HG02884 (cell line): ENCODE results near the gene RABGGTA.

Experiments used
- ATAC-seq: cut with Tn5 transposase; IDR thresholded peaks from one replicate; pipeline ENCODE4 v1.9.1; 2021; ENCODE audit warnings: mild to moderate bottlenecking, moderate library complexity; ENCODE audit not compliant: unreplicated experiment

RABGGTA gene, protein sequence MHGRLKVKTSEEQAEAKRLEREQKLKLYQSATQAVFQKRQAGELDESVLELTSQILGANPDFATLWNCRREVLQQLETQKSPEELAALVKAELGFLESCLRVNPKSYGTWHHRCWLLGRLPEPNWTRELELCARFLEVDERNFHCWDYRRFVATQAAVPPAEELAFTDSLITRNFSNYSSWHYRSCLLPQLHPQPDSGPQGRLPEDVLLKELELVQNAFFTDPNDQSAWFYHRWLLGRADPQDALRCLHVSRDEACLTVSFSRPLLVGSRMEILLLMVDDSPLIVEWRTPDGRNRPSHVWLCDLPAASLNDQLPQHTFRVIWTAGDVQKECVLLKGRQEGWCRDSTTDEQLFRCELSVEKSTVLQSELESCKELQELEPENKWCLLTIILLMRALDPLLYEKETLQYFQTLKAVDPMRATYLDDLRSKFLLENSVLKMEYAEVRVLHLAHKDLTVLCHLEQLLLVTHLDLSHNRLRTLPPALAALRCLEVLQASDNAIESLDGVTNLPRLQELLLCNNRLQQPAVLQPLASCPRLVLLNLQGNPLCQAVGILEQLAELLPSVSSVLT

DNA sequence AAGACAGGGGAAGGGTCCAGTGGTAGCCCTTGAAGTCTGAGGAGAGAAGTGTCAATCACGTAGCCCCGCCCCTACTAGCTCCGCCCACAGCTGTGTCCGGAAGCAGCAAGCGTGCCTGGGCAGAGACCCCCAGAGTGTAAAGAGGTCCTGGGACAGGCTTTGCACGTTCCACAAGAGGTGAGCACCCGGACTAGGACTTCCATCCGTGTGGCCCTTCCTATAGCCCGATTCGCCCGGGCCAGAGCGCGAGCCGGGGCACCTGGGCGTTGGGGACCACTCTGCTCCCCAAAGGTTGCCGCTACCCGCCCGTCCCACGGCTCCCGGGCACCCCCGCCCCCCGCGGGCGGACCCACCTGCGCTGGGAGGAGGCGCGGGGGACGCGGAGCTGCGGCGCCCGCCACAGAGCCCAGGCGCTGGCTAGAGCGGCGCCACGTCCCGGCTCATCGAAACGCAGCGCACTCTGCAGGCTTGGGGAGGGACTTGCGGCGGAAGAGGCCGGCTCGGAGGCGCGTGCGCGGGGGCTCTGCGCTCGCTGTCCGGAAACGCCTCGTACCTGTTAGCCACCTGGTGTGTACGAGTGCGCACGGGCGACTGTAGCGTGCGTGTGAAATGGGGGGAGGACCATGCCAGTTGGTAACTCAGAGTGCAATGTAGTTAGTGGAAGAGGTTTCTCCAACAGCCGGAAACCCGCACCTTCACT is at the start of gene RABGGTA:
RABGGTA (minus strand) TSS at position 464 of the 700 bp plus-strand sequence. CDS start 482 bp downstream, outside the sequence.
- ATAC-seq = peak; percentile 86

DNA sequence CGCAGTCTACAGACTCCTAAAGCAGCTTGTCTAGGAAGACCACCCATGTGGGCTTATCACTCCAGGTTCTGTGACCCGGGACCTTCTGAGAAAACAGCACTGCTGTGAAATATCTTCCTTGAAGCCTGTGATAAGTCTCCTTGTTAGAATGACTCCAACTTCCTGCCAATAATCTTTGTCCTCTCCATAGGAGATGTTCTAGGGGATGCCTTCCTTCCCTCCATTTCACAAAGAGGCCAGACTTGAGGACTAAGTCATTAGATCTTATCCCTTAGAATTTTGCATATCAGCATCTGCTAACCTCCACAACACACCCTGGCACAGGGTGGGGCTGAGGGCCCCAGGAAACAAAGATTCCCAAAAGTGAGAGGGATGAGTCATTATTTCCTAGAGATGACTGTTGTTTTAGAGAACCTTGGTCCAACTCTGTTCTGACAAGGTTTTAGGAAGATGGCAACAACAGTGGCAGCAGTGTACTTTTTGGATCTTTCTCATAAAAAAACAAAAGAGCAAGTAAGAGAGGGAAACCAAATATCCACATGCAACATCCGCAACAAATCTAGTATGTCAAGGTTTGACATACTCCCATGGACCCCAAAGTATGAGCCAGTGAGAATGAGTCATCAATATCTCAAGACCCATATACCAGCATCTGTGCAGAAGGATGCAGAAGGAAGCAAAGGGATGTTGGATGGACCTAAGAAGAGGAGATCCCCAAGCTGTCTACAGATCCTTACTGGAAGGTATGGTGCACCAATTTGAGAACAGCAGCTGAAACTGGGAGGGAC is 45.9 kb upstream of the RABGGTA start:
- no peak for ATAC-seq

DNA sequence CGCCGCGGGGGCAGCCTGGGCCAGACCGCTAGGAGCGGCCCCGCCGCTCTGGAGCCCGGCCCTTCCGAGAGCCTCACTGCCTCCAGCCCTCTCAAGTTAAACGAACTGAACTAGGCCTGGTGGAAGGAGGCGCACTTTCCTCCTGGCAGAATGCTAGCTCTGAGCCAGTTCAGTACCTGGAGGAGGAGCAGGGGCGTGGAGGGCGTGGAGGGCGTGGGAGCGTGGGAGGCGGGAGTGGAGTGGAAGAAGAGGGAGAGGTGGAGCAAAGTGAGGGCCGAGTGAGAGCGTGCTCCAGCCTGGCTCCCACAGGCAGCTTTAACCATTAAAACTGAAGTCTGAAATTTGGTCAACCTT is 45.2 kb upstream of the RABGGTA start:
- no peak for ATAC-seq

DNA sequence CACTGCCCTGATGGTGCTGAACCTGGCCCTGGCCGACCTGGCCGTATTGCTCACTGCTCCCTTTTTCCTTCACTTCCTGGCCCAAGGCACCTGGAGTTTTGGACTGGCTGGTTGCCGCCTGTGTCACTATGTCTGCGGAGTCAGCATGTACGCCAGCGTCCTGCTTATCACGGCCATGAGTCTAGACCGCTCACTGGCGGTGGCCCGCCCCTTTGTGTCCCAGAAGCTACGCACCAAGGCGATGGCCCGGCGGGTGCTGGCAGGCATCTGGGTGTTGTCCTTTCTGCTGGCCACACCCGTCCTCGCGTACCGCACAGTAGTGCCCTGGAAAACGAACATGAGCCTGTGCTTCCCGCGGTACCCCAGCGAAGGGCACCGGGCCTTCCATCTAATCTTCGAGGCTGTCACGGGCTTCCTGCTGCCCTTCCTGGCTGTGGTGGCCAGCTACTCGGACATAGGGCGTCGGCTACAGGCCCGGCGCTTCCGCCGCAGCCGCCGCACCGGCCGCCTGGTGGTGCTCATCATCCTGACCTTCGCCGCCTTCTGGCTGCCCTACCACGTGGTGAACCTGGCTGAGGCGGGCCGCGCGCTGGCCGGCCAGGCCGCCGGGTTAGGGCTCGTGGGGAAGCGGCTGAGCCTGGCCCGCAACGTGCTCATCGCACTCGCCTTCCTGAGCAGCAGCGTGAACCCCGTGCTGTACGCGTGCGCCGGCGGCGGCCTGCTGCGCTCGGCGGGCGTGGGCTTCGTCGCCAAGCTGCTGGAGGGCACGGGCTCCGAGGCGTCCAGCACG is 44.6 kb upstream of the RABGGTA start:
- ATAC-seq = no peak

DNA sequence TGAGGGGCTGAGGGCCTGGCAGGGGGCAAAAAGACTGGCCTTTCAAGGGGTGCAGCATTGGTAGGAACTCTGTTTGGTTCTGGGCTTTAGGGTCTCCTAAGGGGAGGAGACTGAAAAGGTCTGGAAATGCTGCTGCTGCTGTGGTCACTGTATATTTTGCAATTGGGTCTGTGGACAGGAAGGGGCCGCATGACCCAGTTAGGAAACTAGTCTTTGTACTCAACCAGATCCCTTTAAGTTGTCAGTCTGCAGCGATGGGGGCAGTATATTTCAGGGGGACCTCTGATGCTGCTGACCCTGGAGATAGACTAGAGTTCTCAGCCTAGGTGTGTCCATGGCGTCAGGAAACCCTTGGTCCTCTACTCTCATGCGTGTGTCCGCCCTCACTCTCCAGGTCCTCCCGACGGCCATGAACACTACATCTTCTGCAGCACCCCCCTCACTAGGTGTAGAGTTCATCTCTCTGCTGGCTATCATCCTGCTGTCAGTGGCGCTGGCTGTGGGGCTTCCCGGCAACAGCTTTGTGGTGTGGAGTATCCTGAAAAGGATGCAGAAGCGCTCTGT is 43.9 kb upstream of the RABGGTA start:
- no peak for ATAC-seq

DNA sequence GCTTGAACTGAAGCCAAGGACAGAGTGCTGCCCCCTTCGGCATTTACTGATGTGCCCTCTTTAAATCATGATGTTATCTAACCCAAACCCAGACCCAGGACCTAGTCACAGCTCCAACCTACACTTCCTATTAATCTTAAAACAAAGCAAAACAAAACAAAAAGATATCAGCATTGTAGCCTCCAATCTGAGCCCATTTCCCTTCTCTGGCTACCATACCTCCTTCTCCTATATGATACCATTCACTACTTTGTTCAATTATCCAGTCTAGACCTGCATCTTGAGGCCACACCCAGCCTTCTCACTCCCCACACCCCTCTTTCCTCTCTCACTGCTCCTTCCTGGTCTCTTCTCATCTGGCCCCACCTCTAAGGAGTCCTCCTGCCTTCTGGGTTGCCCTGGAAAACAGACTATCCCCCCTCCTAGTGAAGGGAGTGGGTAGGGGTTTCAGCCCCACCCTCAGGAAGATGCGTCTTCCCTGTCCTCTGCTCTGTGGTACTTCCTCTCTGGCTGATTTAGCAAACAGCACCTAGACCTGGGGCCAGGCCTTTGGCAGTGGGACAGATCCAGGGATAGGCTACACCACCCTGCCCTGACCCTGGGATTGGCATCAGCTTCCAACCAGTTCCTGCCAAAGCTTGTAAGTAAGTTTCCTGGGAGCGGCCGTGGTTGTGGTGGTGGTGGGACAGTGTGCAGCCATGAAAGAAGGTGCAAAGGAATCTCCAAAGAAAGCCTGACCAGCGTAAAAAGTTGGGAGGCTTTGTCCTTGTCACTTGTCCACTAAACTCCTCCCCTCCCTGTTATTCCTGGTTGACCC is 43.2 kb upstream of the RABGGTA start:
- ATAC-seq = no peak

DNA sequence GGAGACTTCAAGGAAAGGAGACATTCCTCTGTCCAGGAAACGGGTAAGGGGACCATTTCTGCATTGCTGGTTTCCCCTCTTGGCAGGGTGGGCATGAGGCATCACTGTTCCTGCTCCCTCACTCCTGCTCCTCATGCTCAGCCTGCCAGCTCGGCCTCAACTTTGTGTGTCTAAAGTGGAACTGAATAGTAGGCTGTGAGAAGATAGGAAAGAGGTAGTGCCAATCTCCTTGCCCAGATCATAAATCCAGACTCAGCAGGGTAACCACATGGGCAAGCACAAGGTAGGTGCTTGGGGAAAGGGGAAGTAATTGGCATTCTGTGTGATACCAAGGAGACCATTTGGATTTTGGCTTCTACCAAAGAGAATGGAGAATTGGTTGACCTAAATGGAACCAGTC is 42.5 kb upstream of the RABGGTA start:
- no peak for ATAC-seq

DNA sequence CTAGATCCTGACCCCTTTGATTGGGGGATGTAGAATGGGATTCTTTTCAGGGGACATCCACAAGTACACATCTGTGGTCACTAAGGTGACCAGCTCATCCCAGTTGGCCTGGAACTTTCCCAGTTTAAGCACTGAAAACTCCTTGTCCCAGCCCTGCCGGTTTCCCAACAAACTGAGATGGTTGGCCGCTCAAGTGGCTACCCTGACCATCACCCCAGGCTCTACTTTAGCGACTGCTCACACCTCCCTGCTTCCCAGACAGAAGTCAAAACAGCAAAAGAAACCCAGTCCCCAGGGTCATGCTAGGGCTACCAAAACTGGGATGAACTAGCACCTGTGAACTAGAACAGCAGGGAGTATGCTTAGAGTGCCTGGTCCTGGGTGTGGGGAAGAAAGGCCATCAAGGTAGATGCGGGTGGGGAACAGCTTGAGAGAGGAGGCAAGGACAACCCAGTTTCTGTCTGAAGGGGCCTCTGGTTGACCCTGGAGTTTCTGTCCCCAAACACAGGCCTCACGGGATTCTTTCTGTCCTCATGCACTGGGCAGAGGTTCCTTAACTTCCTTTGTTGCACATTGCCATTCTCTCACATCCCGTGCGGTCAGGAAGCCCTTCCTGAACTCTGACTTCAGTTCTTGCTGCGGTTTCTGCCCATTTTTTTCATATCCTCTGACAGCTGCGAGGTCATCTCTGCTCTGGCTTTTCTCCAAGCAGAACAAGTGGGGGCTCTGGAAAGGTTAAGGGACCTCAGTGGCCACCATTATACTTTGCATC is 41.5 kb upstream of the RABGGTA start:
- ATAC-seq = no peak

DNA sequence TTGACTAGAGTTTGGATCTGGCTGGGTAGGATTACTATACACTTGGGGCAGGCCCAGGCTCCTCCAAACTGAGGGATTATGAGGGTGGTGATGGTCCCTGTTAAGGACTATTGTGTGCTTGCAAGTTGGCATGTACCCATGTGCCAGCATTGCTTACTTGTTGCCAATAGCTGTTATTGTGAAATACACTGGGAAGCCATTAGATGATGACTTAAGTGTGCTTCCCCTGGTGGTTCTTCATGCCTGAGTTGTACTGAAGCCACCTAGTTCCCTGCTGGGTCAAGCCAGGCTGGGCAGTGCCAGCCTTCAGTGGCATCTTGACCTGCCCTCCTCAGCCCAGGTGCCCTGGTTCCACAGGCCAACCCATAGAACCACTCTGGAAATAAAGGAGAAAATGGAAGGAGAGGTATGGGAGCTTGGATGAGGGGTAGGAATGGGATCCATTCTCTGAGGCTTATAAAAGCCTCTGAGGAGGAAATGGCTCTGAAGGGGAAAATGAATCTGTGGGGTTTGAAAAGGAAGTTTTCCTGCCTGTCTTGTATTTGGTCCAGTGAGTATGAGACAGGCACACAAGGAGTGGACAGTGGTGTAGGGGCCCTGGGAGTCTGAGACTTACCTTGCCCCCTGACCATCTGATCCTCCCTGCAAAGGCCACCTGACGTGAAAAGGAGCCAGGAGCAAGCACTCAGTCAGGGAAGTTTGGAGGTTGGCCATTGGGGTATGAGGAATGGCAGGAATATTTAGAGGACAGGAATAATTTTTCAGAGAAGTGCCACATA is 40.6 kb upstream of the RABGGTA start:
- no peak for ATAC-seq

DNA sequence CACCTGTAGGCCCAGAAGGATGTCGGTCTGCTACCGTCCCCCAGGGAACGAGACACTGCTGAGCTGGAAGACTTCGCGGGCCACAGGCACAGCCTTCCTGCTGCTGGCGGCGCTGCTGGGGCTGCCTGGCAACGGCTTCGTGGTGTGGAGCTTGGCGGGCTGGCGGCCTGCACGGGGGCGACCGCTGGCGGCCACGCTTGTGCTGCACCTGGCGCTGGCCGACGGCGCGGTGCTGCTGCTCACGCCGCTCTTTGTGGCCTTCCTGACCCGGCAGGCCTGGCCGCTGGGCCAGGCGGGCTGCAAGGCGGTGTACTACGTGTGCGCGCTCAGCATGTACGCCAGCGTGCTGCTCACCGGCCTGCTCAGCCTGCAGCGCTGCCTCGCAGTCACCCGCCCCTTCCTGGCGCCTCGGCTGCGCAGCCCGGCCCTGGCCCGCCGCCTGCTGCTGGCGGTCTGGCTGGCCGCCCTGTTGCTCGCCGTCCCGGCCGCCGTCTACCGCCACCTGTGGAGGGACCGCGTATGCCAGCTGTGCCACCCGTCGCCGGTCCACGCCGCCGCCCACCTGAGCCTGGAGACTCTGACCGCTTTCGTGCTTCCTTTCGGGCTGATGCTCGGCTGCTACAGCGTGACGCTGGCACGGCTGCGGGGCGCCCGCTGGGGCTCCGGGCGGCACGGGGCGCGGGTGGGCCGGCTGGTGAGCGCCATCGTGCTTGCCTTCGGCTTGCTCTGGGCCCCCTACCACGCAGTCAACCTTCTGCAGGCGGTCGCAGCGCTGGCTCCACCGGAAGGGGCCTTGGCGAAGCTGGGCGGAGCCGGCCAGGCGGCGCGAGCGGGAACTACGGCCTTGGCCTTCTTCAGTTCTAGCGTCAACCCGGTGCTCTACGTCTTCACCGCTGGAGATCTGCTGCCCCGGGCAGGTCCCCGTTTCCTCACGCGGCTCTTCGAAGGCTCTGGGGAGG is 39.5 kb upstream of the RABGGTA start, which contains the start of gene LTB4R:
LTB4R (plus strand) TSS at position 857 of the 959 bp plus-strand sequence. CDS start 4,150 bp downstream, outside the sequence.
- ATAC-seq = peak; percentile 60

DNA sequence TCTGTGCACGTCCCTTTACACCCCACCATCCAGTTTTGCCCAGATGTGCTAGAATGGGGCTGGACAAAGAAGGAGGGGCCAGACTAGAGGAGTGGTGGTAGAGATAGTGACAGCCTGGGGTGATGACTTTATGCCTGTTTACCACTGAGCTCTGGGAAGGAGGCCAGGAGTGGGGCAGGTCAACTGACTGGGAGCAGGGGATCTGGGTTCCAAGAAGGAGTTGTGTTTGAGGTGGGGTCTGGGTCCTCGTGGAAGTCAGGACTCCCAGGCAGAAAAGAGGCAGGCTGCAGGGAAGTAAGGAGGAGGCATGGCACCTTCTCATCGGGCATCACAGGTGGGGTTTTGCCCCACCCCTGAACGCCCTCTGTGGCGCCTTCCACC is 38.9 kb upstream of the RABGGTA start:
- ATAC-seq = no peak

DNA sequence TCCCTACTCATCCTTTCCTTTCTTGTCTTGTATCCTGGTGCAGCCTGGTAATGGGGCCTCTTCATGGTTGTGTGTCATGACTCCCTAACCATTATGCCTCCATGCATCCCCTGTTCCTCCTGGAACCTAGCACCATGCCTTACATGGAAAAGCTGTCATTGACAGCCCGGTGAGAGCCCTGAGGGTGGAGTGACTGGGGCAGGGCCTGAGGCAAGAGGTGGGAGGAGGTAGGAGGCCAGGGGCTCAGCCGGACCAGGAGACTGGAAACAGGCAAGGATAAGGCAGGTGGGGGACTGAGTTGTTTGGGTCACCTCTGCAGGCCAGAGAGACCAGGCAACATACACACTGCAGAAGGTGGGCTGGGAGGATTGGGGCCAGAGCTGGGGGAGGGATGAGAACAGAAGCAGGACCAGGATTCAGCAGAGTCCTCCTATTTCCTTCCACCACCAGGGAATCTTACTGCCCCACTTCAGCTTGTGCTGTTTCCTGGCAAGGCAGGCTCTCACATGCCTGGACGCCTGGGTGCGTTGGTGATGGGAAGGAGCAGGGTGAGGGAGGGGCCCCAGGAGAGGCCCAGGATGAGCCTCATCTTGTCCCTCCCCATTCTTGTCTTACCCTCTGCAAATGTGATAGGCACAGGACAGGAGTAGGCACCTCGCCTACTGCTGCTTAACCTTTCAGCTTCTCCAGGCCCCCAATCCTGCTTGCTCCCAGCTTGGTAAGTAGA is 38.3 kb upstream of the RABGGTA start, which contains the start of gene LTB4R2:
LTB4R2 (plus strand) TSS at position 603 of the 727 bp plus-strand sequence. CDS start 525 bp downstream, outside the sequence.
- ATAC-seq = no peak

DNA sequence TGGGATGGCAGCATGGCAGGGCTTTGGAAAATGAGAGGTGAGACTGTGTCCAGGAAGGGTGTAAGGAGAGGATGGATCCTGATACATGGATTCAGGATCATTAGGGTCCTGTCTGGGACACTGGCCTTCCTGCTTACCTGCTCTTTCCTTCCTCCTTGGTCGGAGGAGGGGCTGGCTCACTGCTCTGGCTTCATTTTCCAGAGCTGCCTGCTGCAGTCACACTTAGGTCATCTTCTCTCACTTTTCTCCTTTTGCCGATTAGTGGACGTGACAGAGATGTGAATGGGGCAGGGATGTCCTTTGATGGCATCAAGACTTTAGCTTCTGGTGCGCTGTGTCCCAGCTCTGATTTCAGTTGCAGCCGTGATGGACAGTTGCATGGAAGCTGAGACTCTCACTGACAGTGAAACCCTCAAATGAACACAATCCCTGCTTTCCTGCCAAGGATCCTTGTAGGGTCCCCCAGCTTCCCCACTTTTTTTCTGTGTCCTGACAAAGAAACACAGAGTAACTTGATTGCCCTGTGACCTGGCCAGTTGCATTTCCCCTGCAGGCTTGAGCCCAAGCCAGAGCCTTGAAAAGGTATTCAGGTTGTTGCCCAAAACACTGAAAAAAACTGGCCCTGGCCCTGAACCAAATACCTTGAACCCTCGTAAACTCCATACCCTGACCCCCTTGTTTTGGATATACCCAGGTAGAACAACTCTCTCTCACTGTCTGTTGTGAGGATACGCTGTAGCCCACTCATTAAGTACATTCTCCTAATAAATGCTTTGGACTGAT is 37.1 kb upstream of the RABGGTA start:
- ATAC-seq = no peak

DNA sequence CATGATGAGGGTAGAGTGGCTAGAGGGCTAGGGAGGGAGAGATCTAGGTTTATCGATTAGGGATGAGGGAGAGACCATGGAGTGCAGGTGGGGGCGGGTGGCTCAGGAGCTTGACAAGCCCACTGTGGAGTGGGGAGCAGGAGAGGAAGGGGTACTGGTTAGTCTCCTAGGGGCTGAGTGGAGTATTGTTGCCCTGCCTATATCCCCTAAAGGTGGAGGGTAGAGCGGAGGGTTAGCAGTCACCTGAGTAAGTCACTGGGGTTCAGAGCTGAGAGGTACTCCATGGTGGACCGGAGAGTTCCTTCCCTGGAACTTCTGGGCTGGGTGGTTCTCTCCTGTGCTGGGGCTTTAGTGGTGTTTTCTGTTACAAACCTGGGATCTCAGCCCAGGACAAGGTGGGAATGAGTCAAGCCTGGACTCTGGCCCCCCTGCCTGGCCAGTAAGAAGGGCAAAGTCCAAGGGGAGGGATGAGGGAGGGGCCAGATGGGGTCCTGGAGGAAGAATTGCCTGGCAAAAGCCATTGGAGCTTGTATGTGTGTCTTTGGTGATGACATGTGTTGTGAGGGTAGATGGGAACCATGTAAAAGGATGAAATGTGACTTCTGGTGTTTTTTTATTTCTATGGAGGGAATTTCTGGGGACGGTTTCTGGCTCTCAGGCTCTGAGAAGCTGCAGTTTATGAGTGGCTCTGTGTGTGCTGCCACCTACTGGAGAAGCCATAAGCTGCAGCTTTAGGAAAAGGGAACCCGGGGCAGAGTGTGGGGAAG is 36.4 kb upstream of the RABGGTA start, which contains the start of gene CIDEB:
CIDEB (minus strand) TSS at position 403 of the 767 bp plus-strand sequence; CDS start at position 284, 119 bp downstream.
- no peak for ATAC-seq
